Measurements from ENCODE around the gene GABRB1.

GABRB1 gene

GRCh38 chr4:46986922-46987638 is 44.3 kb upstream of the GABRB1 start:
- no peaks in the 10 kb centered on the region for H3K36me3 ChIP-seq (ENCODE audit: control insufficient read depth in 2 of 2, insufficient read depth in 1 of 2, low read length in 2 of 2)

More at GRCh38 chr4:46986922-46987638, 44.3 kb upstream of the GABRB1 start:
- Histone ChIP-seq H3K4me1 (ENCODE audit: control insufficient read depth, insufficient read depth, low read length) (no peaks in the 10 kb centered on the region), H3K9me3 (ENCODE audit: control insufficient read depth, insufficient read depth, low read depth, low read length) (no peaks in the 10 kb centered on the region), H3K4me3 (ENCODE audit: low read depth, low read length) (no peak overlapping the region), H3K27ac (ENCODE audit: extremely low read depth, low read depth, low read length) (no peak overlapping the region)
- POLR2A ChIA-PET: no interaction called here
- TF ChIP-seq ZNF23 (tag by site-specific recombination; IDR thresholded peaks at IDR 0.05; ENCODE audit: borderline replicate concordance): no peak
- no peak for TF ChIP-seq ZNF548 (tag by site-specific recombination; IDR thresholded peaks at IDR 0.05)
- no peak for TF ChIP-seq ZNF184 (tag by site-specific recombination; IDR thresholded peaks at IDR 0.05)
- TF ChIP-seq OVOL3 (tag by site-specific recombination; IDR thresholded peaks at IDR 0.05): no peak
- no peak for TF ChIP-seq ZNF530 (tag by site-specific recombination; IDR thresholded peaks at IDR 0.05; ENCODE audit: low read depth)
- no peak for TF ChIP-seq ZNF843 (tag by site-specific recombination; IDR thresholded peaks at IDR 0.05)
- no peak for TF ChIP-seq ZNF549 (tag by site-specific recombination; IDR thresholded peaks at IDR 0.05)
- TF ChIP-seq ZNF433 (tag by site-specific recombination; IDR thresholded peaks at IDR 0.05; ENCODE audit: low read depth): no peak
- no peak for TF ChIP-seq ZSCAN30 (tag by site-specific recombination; IDR thresholded peaks at IDR 0.05)
- no peak for TF ChIP-seq ZBTB49 (tag by site-specific recombination; IDR thresholded peaks at IDR 0.05; ENCODE audit: low read depth)
- TF ChIP-seq ZNF600 (tag by site-specific recombination; IDR thresholded peaks at IDR 0.05): no peak
- no peak for TF ChIP-seq ZNF785 (tag by site-specific recombination; IDR thresholded peaks at IDR 0.05)
- no peak for TF ChIP-seq PRDM2 (tag by site-specific recombination; IDR thresholded peaks at IDR 0.05; ENCODE audit: borderline replicate concordance)
- no peak for TF ChIP-seq ZBTB10 (tag by site-specific recombination; IDR thresholded peaks at IDR 0.05)
- CTCF ChIA-PET: interaction anchor here (1.0 kb wide), 1 partner anchor 135 kb away, joined by 3 read pairs; no protein-coding TSS in a partner anchor
